ENCODE data around the gene PIGB.
"Not testable (repeated sequence)": the region's sequence is repeated elsewhere in the genome, so short reads cannot be mapped to it uniquely, and the experiment has no call there.

Gene PIGB

GRCh38 chr15:55387027-55387426 lies 68.0 kb downstream of the PIGB start:
- no peak for DNase-seq

- no peak for DNase-seq
These were observed 70.2 kb downstream of the PIGB start for GRCh38 chr15:55389264-55389607.

DNA sequence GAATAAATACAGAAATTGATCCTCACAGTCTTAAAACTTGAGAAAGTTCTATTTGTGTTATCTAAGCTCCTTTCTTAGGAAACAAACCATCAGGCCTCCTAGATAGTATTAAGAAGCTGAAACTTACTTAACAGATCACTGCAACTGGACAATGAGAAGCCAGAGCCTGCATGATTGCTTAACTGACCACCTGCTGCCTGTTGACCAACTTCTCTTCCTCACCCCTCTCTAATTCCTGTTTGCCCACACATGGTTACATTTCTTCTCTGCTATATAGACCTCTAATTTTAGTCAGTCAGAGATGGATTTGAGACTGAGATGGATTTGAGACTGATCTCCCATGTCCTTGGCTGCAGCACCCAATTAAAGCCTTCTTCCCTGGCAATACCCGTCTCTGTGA lies 75.7 kb downstream of the PIGB start:
- no peak for DNase-seq

- DNase-seq: no peak
These were observed 79.2 kb downstream of the PIGB start for GRCh38 chr15:55398243-55398642.

DNA sequence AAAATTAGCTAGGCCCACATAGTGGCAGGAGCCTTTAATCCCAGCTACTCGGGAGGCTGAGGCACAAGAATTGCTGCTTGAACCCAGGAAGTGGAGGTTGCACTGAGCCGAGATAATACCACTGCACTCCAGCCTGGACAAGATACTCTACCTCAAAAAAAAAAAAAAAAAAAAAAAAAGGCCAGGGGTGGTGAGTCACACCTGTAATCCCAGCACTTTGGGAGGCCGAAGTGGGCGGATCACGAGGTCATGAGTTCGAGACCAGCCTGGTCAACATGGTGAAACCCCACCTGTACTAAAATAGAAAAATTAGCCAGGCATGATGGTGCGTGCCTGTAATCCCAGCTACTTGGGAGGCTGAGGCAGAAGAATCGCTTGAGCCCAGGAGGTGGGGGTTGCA lies 81.0 kb downstream of the PIGB start:
- not testable (repeated sequence) for DNase-seq

GRCh38 chr15:55401786-55402246 lies 82.8 kb downstream of the PIGB start:
- DNase-seq: no peak

- no peak for DNase-seq
These were observed 83.7 kb downstream of the PIGB start for GRCh38 chr15:55402707-55403106.

- no peak for DNase-seq
These were observed 84.5 kb downstream of the PIGB start for GRCh38 chr15:55403531-55403930.

Data from NK-92 treated with Interleukin-12 subunit alpha and Interleukin-12 subunit beta, amount 100 ng/mL, for 24 hours (cell line).